GM12878 (cell line): Measurements from ENCODE around the gene POU4F3. TPM values are rescaled to one million over a fixed set of nuclear protein-coding genes. Genes with fewer than 3 reads are reported as not detected.

Experiments
- ATAC-seq: fragments of 200-7000 bp; cut with Tn5 transposase; 3 replicates; pipeline ENCODE4 v1.9.1; 2020; ENCODE audit warnings: mild to moderate bottlenecking, moderate library complexity
- Bru-seq: library from RNA; stranded (reverse); fragments of 400-500 nt; gene quantifications from one replicate; lab custom pipeline; 2021; lab: Mats Ljungman, UMichigan
- BruChase-seq, 2 experiments: library from RNA; stranded (reverse); fragments of 400-500 nt; gene quantifications; one replicate each; lab custom pipeline; 2021; lab: Mats Ljungman, UMichigan
- BruUV-seq: library from RNA; stranded (reverse); fragments of 400-500 nt; replicated peaks from 2 replicates; lab custom pipeline; 2021; lab: Mats Ljungman, UMichigan
- CTCF ChIA-PET: fragments of 300-600 bp; sonication (Branson Sonifier 250); formaldehyde crosslinking; extraction: SDS; loops from one replicate; lab custom pipeline; 2021; ENCODE audit warnings: inconsistent platforms; lab: Yijun Ruan, JAX
- POLR2A ChIA-PET: fragments of 350-600 bp; formaldehyde crosslinking; extraction: SDS; loops from one replicate; lab custom pipeline; 2021; ENCODE audit warnings: inconsistent platforms; lab: Charles Lee
- RAD21 ChIA-PET: fragments of 300-600 bp; sonication (Branson Sonifier 250); formaldehyde crosslinking; loops from one replicate; lab custom pipeline; 2023; ENCODE audit warnings: antibody characterized with exemption; ENCODE audit not compliant: unreplicated experiment; lab: Charles Lee
- SMC1A ChIA-PET: fragments of 300-600 bp; sonication (Branson Sonifier 250); formaldehyde crosslinking; loops from one replicate; lab custom pipeline; 2023; ENCODE audit not compliant: unreplicated experiment, uncharacterized antibody; lab: Charles Lee
- DNase-seq: peaks from one replicate; pipeline ENCODE4 v3.0.0-alpha.2; 2011; ENCODE audit warnings: low read depth, low spot score
- FAIRE-seq: peaks from 3 replicates; lab custom pipeline; 2011; peaks lifted over from hg19 to GRCh38; lab: Jason Lieb, UNC
- H2AFZ ChIP-seq: 2 replicates; pipeline ENCODE4 v1.6.0; 2011; ENCODE audit warnings: low read depth, low read length, control low read depth; ENCODE audit not compliant: control insufficient read depth
- H3K27ac ChIP-seq: 2 replicates; pipeline ENCODE4 v1.5.1; 2011; ENCODE audit warnings: control low read depth; ENCODE audit not compliant: control insufficient read depth, insufficient read depth
- H3K27me3 ChIP-seq, 2 experiments: replicated peaks in 1 of 2; 2 replicates each; pipeline versions ENCODE4 v1.6.0 to v1.6.1; 2011; ENCODE audit warnings: low read length in 1 of 2; ENCODE audit not compliant: control insufficient read depth in 2 of 2, insufficient read depth in 2 of 2
- H3K36me3 ChIP-seq, 2 experiments: 2 replicates each; pipeline ENCODE4 v1.5.1; 2011; ENCODE audit warnings: low read length in 1 of 2; ENCODE audit not compliant: control insufficient read depth in 2 of 2, insufficient read depth in 2 of 2
- H3K4me1 ChIP-seq: 2 replicates; pipeline ENCODE4 v1.6.1; 2011; ENCODE audit warnings: mild to moderate bottlenecking, low read length, moderate library complexity, mixed read lengths; ENCODE audit not compliant: control insufficient read depth, insufficient read depth
- H3K4me2 ChIP-seq: 2 replicates; pipeline ENCODE4 v1.6.0; 2011; ENCODE audit warnings: control low read depth; ENCODE audit not compliant: control insufficient read depth, insufficient read depth
- H3K4me3 ChIP-seq: fragments of 200-600 bp; sonication (generic); 2 replicates; pipeline ENCODE4 v1.5.1; 2016
- H3K79me2 ChIP-seq: 2 replicates; pipeline ENCODE4 v1.6.0; 2011; ENCODE audit warnings: low read length; ENCODE audit not compliant: control insufficient read depth, insufficient read depth
- H3K9ac ChIP-seq: 2 replicates; pipeline ENCODE4 v1.8.0; 2011; ENCODE audit warnings: low read length, control low read depth, mixed read lengths; ENCODE audit not compliant: control insufficient read depth, insufficient read depth
- H3K9me3 ChIP-seq: replicated peaks from 3 replicates; pipeline ENCODE4 v1.5.1; 2011; ENCODE audit warnings: mild to moderate bottlenecking, low read length; ENCODE audit not compliant: control insufficient read depth, insufficient read depth
- H4K20me1 ChIP-seq: 2 replicates; pipeline ENCODE4 v1.6.0; 2011; ENCODE audit not compliant: control insufficient read depth, insufficient read depth
- ATF3 ChIP-seq: IDR thresholded peaks from 2 replicates; pipeline ENCODE4 v1.6.1; 2011; ENCODE audit warnings: low read depth, mild to moderate bottlenecking, low read length, moderate library complexity, borderline replicate concordance; ENCODE audit errors: extremely low read depth
- CHD1 ChIP-seq: IDR thresholded peaks from 2 replicates; pipeline ENCODE4 v1.6.1; 2012; ENCODE audit warnings: low read depth, low read length, improper control_type of control experiment
- MYB ChIP-seq: fragments of 150-350 bp; IDR thresholded peaks from 2 replicates; pipeline ENCODE4 v1.6.1; 2014; ENCODE audit warnings: mild to moderate bottlenecking, low read depth, low read length, borderline replicate concordance
- SIN3A ChIP-seq: IDR thresholded peaks from 2 replicates; pipeline ENCODE4 v1.6.1; 2012; ENCODE audit warnings: low read depth, low read length, improper control_type of control experiment
- SKIL ChIP-seq: fragments of 450-650 bp; IDR thresholded peaks from 2 replicates; pipeline ENCODE4 v1.6.1; 2017; ENCODE audit warnings: mild to moderate bottlenecking, low read depth, inconsistent platforms; ENCODE audit not compliant: poor library complexity, severe bottlenecking
- SMAD5 ChIP-seq: IDR thresholded peaks from 2 replicates; pipeline ENCODE4 v1.6.1; 2016; ENCODE audit warnings: antibody characterized with exemption, low read depth
- whole genome bisulfite sequencing: methylation state at CpG from one replicate; pipeline ENCODE4 v1.1.6; 2016; ENCODE audit warnings: low lambda C conversion rate; ENCODE audit not compliant: insufficient replicate concordance, insufficient coverage; ENCODE audit errors: missing lambda C conversion rate; 5-methylcytosine and 5-hydroxymethylcytosine counted together
- in situ Hi-C: fragments of 300-500 bp; cut with MboI; formaldehyde crosslinking; loops from 9 replicates; pipeline ENCODE4 v1.14.3; 2018; ENCODE audit warnings: mixed read lengths
- intact Hi-C: fragments of 100-400 bp; cut with micrococcal nuclease; formaldehyde crosslinking; loops from one replicate; pipeline ENCODE4 v1.14.2; 2022; ENCODE audit not compliant: unreplicated experiment
- long read RNA-seq, 2 experiments: library from polyadenylated mRNA; unstranded; transcript quantifications; one replicate each; pipeline ENCODE4 v2.0.0, GENCODE V29; 2019 to 2020
- polyA minus RNA-seq, 3 experiments: library from RNA; depleted of rRNA, polyadenylated mRNA; stranded (reverse); fragments of >200 nt; gene quantifications; 2 replicates each; pipeline ENCODE4 v1.2.3, GENCODE V29; 2011
- polyA plus RNA-seq, 11 experiments: library from polyadenylated mRNA; depleted of rRNA in 4 of 11; unstranded in 6 of 11; stranded (reverse) in 5 of 11; fragments of >200 nt; fragmentation: Nextera tagmentation in 4 of 11; fragmentation: Illumina TruSeq in 1 of 11; extraction: Ambion mirVana in 4 of 11; extraction: Trizol in 1 of 11; gene quantifications; 1 replicate in 1 of 11; 2 replicates in 10 of 11; pipeline versions ENCODE4 v1.2.1 to v1.2.3, GENCODE V29; 2011 to 2016; ENCODE audit warnings: inconsistent platforms in 2 of 11, missing spikeins in 2 of 11, low read depth in 1 of 11
- total RNA-seq, 4 experiments: library from RNA; depleted of rRNA in 3 of 4; stranded (reverse); fragments of >200 nt in 3 of 4; fragmentation: Illumina TruSeq in 1 of 4; extraction: Trizol in 1 of 4; gene quantifications; 2 replicates each; pipeline versions ENCODE4 v1.2.1 to v1.2.3, GENCODE V29; 2013 to 2021
- TF ChIP-seq, protein P1 (sequence below): fragments of 150-350 bp; IDR thresholded peaks from 2 replicates; pipeline ENCODE4 v1.6.1; 2016; ENCODE audit warnings: low read depth, low read length
- TF ChIP-seq, protein P2 (sequence below), 3 experiments: IDR thresholded peaks in 2 of 3; conservative IDR thresholded peaks in 1 of 3; 2 replicates each; pipeline ENCODE4 v1.5.1; 2011; ENCODE audit warnings: low read depth in 3 of 3, low read length in 3 of 3, mild to moderate bottlenecking in 3 of 3, control low read depth in 2 of 3, moderate library complexity in 2 of 3, inconsistent platforms in 1 of 3, mixed read lengths in 1 of 3; ENCODE audit not compliant: control insufficient read depth in 2 of 3, insufficient read depth in 1 of 3; ENCODE audit errors: extremely low read depth in 1 of 3

POU4F3 gene, protein sequence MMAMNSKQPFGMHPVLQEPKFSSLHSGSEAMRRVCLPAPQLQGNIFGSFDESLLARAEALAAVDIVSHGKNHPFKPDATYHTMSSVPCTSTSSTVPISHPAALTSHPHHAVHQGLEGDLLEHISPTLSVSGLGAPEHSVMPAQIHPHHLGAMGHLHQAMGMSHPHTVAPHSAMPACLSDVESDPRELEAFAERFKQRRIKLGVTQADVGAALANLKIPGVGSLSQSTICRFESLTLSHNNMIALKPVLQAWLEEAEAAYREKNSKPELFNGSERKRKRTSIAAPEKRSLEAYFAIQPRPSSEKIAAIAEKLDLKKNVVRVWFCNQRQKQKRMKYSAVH
- total RNA-seq (2013; cell fraction: nucleolus; rRNA removed): not detected in 2 replicates
- total RNA-seq (2014; rRNA removed): 0.05 and 0.06 TPM in 2 replicates
- 0.09 TPM in 1 of 2 replicates, not detected in the other for total RNA-seq (2014; rRNA removed; fragmentation: Illumina TruSeq; extraction: Trizol)
- total RNA-seq (2021): 0.08 TPM in 1 of 2 replicates, not detected in the other
- polyA plus RNA-seq (2011; ENCODE audit: low read depth): not detected
- not detected in 2 replicates for polyA plus RNA-seq (2011; rRNA removed)
- polyA plus RNA-seq (2011; cell fraction: cytosol; rRNA removed): 0.03 TPM in 2 replicates
- 0.04 and 0.13 TPM in 2 replicates for polyA plus RNA-seq (2011; cell fraction: nucleus; rRNA removed)
- 0.10 and 0.12 TPM in 2 replicates for polyA plus RNA-seq (2012)
- 0.03 TPM in 1 of 2 replicates, not detected in the other for polyA plus RNA-seq (2014; fragmentation: Illumina TruSeq; extraction: Trizol)
- not detected for polyA plus RNA-seq (2014; fragmentation: Nextera tagmentation; extraction: Ambion mirVana)
- polyA plus RNA-seq (2014; rRNA removed): 0.08 TPM in 1 of 2 replicates, not detected in the other
- polyA plus RNA-seq (2016; fragmentation: Nextera tagmentation; extraction: Ambion mirVana): under 1 TPM in 1 of 2 experiments, not detected in 1; 0.19 TPM
- polyA minus RNA-seq (2011; rRNA and poly(A)+ RNA removed): not detected in 2 replicates
- not detected in 2 replicates for polyA minus RNA-seq (2011; cell fraction: cytosol; rRNA and poly(A)+ RNA removed)
- not detected in 2 replicates for polyA minus RNA-seq (2011; cell fraction: nucleus; rRNA and poly(A)+ RNA removed)
- Bru-seq, nascent RNA: not detected
- percentile 30 among the genes with signal in this experiment for BruChase-seq, experiment 1, labeled RNA remaining after a 6-hour chase
- BruChase-seq, experiment 2, labeled RNA remaining after a 2-hour chase: percentile 39 among the genes with signal in this experiment
- long read RNA-seq, experiment 1: 0 reads
- long read RNA-seq, experiment 2: 0 reads

- ChIA-PET SMC1A (no interaction called here), RAD21 (no interaction called here), CTCF (no interaction called here), POLR2A (no interaction called here)
- in situ Hi-C loops (no loop called here), intact Hi-C loops (no loop called here)
- no peak for DNase-seq
- Histone ChIP-seq H3K4me1 (no peaks in the 10 kb centered on the region), H3K9ac (no peak within 1 kb of the TSS), H3K79me2 (no peaks in the 10 kb centered on the region), H3K4me2 (no peak within 1 kb of the TSS), H3K9me3 (no peaks in the 10 kb centered on the region; the same call in 2 of the 3 replicates), H3K36me3 (no peaks in the 10 kb centered on the region), H3K27me3 (peaks cover 12 to 14% of the 10 kb centered on the region in 2 experiments), H3K4me3 (no peak within 1 kb of the TSS), H2AFZ (no peak within 1 kb of the TSS), H3K27ac (no peak within 1 kb of the TSS), H4K20me1 (no peaks in the 10 kb centered on the region)
- no peak for FAIRE-seq
- no TSS peak for BruUV-seq
- no peak for ATAC-seq
- WGBS: 45% methylated on average over 64 of the region's 70 CpGs
- TF ChIP-seq MYB (no peak), SIN3A (no peak), SMAD5 (no peak), SKIL (no peak), ATF3 (no peak), CHD1 (no peak)
- TF ChIP-seq, protein P1, sequence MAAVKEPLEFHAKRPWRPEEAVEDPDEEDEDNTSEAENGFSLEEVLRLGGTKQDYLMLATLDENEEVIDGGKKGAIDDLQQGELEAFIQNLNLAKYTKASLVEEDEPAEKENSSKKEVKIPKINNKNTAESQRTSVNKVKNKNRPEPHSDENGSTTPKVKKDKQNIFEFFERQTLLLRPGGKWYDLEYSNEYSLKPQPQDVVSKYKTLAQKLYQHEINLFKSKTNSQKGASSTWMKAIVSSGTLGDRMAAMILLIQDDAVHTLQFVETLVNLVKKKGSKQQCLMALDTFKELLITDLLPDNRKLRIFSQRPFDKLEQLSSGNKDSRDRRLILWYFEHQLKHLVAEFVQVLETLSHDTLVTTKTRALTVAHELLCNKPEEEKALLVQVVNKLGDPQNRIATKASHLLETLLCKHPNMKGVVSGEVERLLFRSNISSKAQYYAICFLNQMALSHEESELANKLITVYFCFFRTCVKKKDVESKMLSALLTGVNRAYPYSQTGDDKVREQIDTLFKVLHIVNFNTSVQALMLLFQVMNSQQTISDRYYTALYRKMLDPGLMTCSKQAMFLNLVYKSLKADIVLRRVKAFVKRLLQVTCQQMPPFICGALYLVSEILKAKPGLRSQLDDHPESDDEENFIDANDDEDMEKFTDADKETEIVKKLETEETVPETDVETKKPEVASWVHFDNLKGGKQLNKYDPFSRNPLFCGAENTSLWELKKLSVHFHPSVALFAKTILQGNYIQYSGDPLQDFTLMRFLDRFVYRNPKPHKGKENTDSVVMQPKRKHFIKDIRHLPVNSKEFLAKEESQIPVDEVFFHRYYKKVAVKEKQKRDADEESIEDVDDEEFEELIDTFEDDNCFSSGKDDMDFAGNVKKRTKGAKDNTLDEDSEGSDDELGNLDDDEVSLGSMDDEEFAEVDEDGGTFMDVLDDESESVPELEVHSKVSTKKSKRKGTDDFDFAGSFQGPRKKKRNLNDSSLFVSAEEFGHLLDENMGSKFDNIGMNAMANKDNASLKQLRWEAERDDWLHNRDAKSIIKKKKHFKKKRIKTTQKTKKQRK: no peak
- TF ChIP-seq, protein P2, sequence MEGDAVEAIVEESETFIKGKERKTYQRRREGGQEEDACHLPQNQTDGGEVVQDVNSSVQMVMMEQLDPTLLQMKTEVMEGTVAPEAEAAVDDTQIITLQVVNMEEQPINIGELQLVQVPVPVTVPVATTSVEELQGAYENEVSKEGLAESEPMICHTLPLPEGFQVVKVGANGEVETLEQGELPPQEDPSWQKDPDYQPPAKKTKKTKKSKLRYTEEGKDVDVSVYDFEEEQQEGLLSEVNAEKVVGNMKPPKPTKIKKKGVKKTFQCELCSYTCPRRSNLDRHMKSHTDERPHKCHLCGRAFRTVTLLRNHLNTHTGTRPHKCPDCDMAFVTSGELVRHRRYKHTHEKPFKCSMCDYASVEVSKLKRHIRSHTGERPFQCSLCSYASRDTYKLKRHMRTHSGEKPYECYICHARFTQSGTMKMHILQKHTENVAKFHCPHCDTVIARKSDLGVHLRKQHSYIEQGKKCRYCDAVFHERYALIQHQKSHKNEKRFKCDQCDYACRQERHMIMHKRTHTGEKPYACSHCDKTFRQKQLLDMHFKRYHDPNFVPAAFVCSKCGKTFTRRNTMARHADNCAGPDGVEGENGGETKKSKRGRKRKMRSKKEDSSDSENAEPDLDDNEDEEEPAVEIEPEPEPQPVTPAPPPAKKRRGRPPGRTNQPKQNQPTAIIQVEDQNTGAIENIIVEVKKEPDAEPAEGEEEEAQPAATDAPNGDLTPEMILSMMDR (IDR thresholded peaks at IDR 0.05 in 2 of 3, conservative IDR thresholded peaks at IDR 0.05 in 1 of 3; ENCODE audit: control insufficient read depth in 2 of 3, extremely low read depth in 1 of 3, insufficient read depth in 1 of 3, low read depth in 3 of 3, low read length in 3 of 3): no peak
Observed at GRCh38 chr5:146338774-146339714, at the start of gene POU4F3. TSS of gene POU4F3 (plus strand) at chr5:146338839. CDS start at chr5:146339113, 274 bp downstream.
